Stimulated activated CD8-positive, alpha-beta memory T cell treated with anti-CD3 and anti-CD28 coated beads, Interleukin-15, amount 100 ng/mL, for 24 hours (primary cell): ENCODE data around the gene ADCY4.
A peak's percentile ranks its signal among the peaks of the same experiment; 100 is the strongest.

Experiments used
- DNase-seq: peaks from one replicate; pipeline ENCODE4 v3.0.0-alpha.2; 2020; ENCODE audit warnings: low read depth

The ADCY4 gene

GRCh38 chr14:24272467-24272866, 62.4 kb downstream of the ADCY4 start:
- DNase-seq: no peak

- no peak for DNase-seq
These were observed 63.0 kb downstream of the ADCY4 start for GRCh38 chr14:24271834-24272263.

- DNase-seq: peak; percentile 69
These were observed 63.6 kb downstream of the ADCY4 start, which contains the start of gene RABGGTA for GRCh38 chr14:24271134-24271833. RABGGTA (minus strand) TSS chr14:24271597; CDS start chr14:24271115, 482 bp downstream.

- no peak for DNase-seq
These were observed 64.2 kb downstream of the ADCY4 start for GRCh38 chr14:24270537-24271133.

GRCh38 chr14:24269910-24270536, 64.8 kb downstream of the ADCY4 start:
- no peak for DNase-seq

- DNase-seq: no peak
These were observed 65.5 kb downstream of the ADCY4 start for GRCh38 chr14:24269368-24269767.
